ENCODE data around the gene FAM240A. TPM values are rescaled to one million over a fixed set of nuclear protein-coding genes. Genes with fewer than 3 reads are reported as not detected.
"Not testable (repeated sequence)": the region's sequence is repeated elsewhere in the genome, so short reads cannot be mapped to it uniquely, and the experiment has no call there.

FAM240A gene
- total RNA-seq, 1 experiment from 2014 or later = not detected

GRCh38 chr3:46575577-46576222 is 36.6 kb upstream of the FAM240A start:
- H3K9me2 ChIP-seq (ENCODE audit: insufficient read depth) = no peaks in the 10 kb centered on the region
- POLR2A ChIA-PET (ENCODE audit: unreplicated experiment) = no interaction called here
- no peaks in the 10 kb centered on the region for H3K9me3 ChIP-seq (ENCODE audit: insufficient read depth, low read depth)
- no peak overlapping the region for H3K4me2 ChIP-seq
- intact Hi-C loops (cut with micrococcal nuclease; ENCODE audit: unreplicated experiment) = no loop called here
- TF ChIP-seq EZH2 (IDR thresholded peaks at IDR 0.05; ENCODE audit: low read depth) = no peak
- no peak for TF ChIP-seq CTCF (conservative IDR thresholded peaks at IDR 0.05)
- no peaks in the 10 kb centered on the region for H3K79me2 ChIP-seq (ENCODE audit: low read depth)
- no peaks in the 10 kb centered on the region for H3K4me1 ChIP-seq (replicated peaks; ENCODE audit: insufficient read depth)
- H3K36me3 ChIP-seq (ENCODE audit: low read depth) = no peaks in the 10 kb centered on the region
- no peak overlapping the region for H2AFZ ChIP-seq
- DNase-seq = no peak
- CTCF ChIA-PET = no interaction called here
- no peaks in the 10 kb centered on the region for H3F3A ChIP-seq (ENCODE audit: insufficient read depth, low read depth)
- no peak overlapping the region for H3K27ac ChIP-seq
- no peak overlapping the region for H3K4me3 ChIP-seq
- BruUV-seq (replicated peaks) = no TSS peak
- H4K20me1 ChIP-seq (ENCODE audit: insufficient read depth) = no peaks in the 10 kb centered on the region
- no peaks in the 10 kb centered on the region for H3K27me3 ChIP-seq (ENCODE audit: insufficient read depth, low read depth)

- no peak for DNase-seq
- ChIA-PET CTCF (no interaction called here), POLR2A (ENCODE audit: unreplicated experiment) (no interaction called here)
- H3F3A ChIP-seq (ENCODE audit: insufficient read depth, low read depth) = no peaks in the 10 kb centered on the region
- no peak overlapping the region for H3K4me2 ChIP-seq
- TF ChIP-seq CTCF (conservative IDR thresholded peaks at IDR 0.05) = no peak
- TF ChIP-seq EZH2 (IDR thresholded peaks at IDR 0.05; ENCODE audit: low read depth) = no peak
- no peaks in the 10 kb centered on the region for H3K36me3 ChIP-seq (ENCODE audit: low read depth)
- no peak overlapping the region for H3K4me3 ChIP-seq
- H3K79me2 ChIP-seq (ENCODE audit: low read depth) = no peaks in the 10 kb centered on the region
- intact Hi-C loops (cut with micrococcal nuclease; ENCODE audit: unreplicated experiment) = no loop called here
- no TSS peak for BruUV-seq (replicated peaks)
- H4K20me1 ChIP-seq (ENCODE audit: insufficient read depth) = no peaks in the 10 kb centered on the region
- H2AFZ ChIP-seq = no peak overlapping the region
- H3K9me2 ChIP-seq (ENCODE audit: insufficient read depth) = no peaks in the 10 kb centered on the region
- no peaks in the 10 kb centered on the region for H3K4me1 ChIP-seq (replicated peaks; ENCODE audit: insufficient read depth)
- H3K27ac ChIP-seq = no peak overlapping the region
- H3K27me3 ChIP-seq (ENCODE audit: insufficient read depth, low read depth) = no peaks in the 10 kb centered on the region
- H3K9me3 ChIP-seq (ENCODE audit: insufficient read depth, low read depth) = no peaks in the 10 kb centered on the region
Observed at GRCh38 chr3:46576386-46576785, 35.9 kb upstream of the FAM240A start.

GRCh38 chr3:46576879-46577278 is 35.4 kb upstream of the FAM240A start:
- H3K4me2 ChIP-seq = no peak overlapping the region
- POLR2A ChIA-PET (ENCODE audit: unreplicated experiment) = no interaction called here
- BruUV-seq (replicated peaks) = no TSS peak

GRCh38 chr3:46577580-46578249 is 34.6 kb upstream of the FAM240A start:
- POLR2A ChIA-PET (ENCODE audit: unreplicated experiment); H3F3A ChIP-seq (ENCODE audit: insufficient read depth, low read depth); H2AFZ ChIP-seq; H3K79me2 ChIP-seq (ENCODE audit: low read depth); CTCF ChIA-PET; intact Hi-C loops (cut with micrococcal nuclease; ENCODE audit: unreplicated experiment); H4K20me1 ChIP-seq (ENCODE audit: insufficient read depth); H3K27ac ChIP-seq; DNase-seq; H3K9me2 ChIP-seq (ENCODE audit: insufficient read depth); H3K27me3 ChIP-seq (ENCODE audit: insufficient read depth, low read depth); H3K4me1 ChIP-seq (replicated peaks; ENCODE audit: insufficient read depth); H3K9me3 ChIP-seq (ENCODE audit: insufficient read depth, low read depth); H3K4me2 ChIP-seq; H3K4me3 ChIP-seq; H3K36me3 ChIP-seq (ENCODE audit: low read depth); BruUV-seq (replicated peaks): not testable (repeated sequence)

More at GRCh38 chr3:46576879-46577278, 35.4 kb upstream of the FAM240A start:
- H4K20me1 ChIP-seq (ENCODE audit: insufficient read depth) = no peaks in the 10 kb centered on the region
- H3K4me3 ChIP-seq = no peak overlapping the region
- H3K9me3 ChIP-seq (ENCODE audit: insufficient read depth, low read depth) = no peaks in the 10 kb centered on the region
- H3F3A ChIP-seq (ENCODE audit: insufficient read depth, low read depth) = no peaks in the 10 kb centered on the region
- no peaks in the 10 kb centered on the region for H3K36me3 ChIP-seq (ENCODE audit: low read depth)
- DNase-seq = no peak
- intact Hi-C loops (cut with micrococcal nuclease; ENCODE audit: unreplicated experiment) = no loop called here
- no peaks in the 10 kb centered on the region for H3K4me1 ChIP-seq (replicated peaks; ENCODE audit: insufficient read depth)
- no peaks in the 10 kb centered on the region for H3K79me2 ChIP-seq (ENCODE audit: low read depth)
- no peak overlapping the region for H2AFZ ChIP-seq
- H3K27ac ChIP-seq = no peak overlapping the region
- CTCF ChIA-PET = no interaction called here
- no peaks in the 10 kb centered on the region for H3K9me2 ChIP-seq (ENCODE audit: insufficient read depth)
- no peaks in the 10 kb centered on the region for H3K27me3 ChIP-seq (ENCODE audit: insufficient read depth, low read depth)
- TF ChIP-seq CTCF (conservative IDR thresholded peaks at IDR 0.05) = no peak
- no peak for TF ChIP-seq EZH2 (IDR thresholded peaks at IDR 0.05; ENCODE audit: low read depth)
